Measurements from ENCODE around the gene PRR15. TPM values are rescaled to one million over a fixed set of nuclear protein-coding genes. Genes with fewer than 3 reads are reported as not detected.

Gene PRR15
- total and polyA plus RNA-seq, 3 experiments from 2014 or later, result not detected

GRCh38 chr7:29598137-29598536 lies 34.5 kb downstream of the PRR15 start:
- no peaks in the 10 kb centered on the region for H3K4me1 ChIP-seq (ENCODE audit: insufficient read depth, low read length)
- CTCF ChIA-PET, result no interaction called here

DNA sequence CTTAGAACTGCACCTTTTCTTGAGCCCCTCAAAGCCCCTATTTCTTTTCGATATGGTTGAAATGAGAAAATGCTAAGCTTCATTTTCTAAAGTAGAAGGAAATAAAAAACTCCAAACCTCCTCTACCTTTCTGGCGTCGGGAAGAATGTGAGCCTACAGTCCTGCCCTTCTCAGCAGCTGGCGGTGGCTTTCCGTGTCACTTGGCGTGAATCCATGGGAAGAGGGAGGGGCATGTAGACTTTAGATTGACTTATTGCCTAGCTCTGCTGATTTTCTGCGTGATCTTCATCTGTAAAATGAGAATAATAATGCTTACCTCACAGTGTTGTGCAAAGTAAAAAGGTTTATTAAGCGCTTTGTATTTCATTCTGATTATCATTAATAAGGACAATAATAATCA lies 35.0 kb downstream of the PRR15 start:
- H3K4me1 ChIP-seq (ENCODE audit: insufficient read depth, low read length), result no peaks in the 10 kb centered on the region
- no peaks in the 10 kb centered on the region for H3K9me3 ChIP-seq (ENCODE audit: low read length)
- H3K27me3 Mint-ChIP-seq, result peaks cover 8 to 27% of the 10 kb centered on the region in 2 donors
- H3K36me3 ChIP-seq (ENCODE audit: insufficient read depth, low read length), result no peaks in the 10 kb centered on the region
- H3K27ac Mint-ChIP-seq, result no peak overlapping the region
- H3K27me3 ChIP-seq (ENCODE audit: insufficient read depth, low read length, poor library complexity, severe bottlenecking), result no peaks in the 10 kb centered on the region
- no peak overlapping the region for H3K4me3 Mint-ChIP-seq
- no peaks in the 10 kb centered on the region for H3K36me3 Mint-ChIP-seq
- no peak overlapping the region for H3K4me3 ChIP-seq (ENCODE audit: low read length)
- H3K9me3 Mint-ChIP-seq, result no peaks in the 10 kb centered on the region
- POLR2A ChIA-PET, result no interaction called here
- CTCF ChIA-PET, result no interaction called here
- no peaks in the 10 kb centered on the region for H3K4me1 Mint-ChIP-seq
- no peak for DNase-seq
- no peak overlapping the region for H3K27ac ChIP-seq (ENCODE audit: low read depth, low read length)

More at GRCh38 chr7:29598137-29598536, 34.5 kb downstream of the PRR15 start:
- Histone ChIP-seq H3K36me3 (ENCODE audit: insufficient read depth, low read length) (no peaks in the 10 kb centered on the region), H3K4me3 (ENCODE audit: low read length) (no peak overlapping the region), H3K27me3 (ENCODE audit: insufficient read depth, low read length, poor library complexity, severe bottlenecking) (no peaks in the 10 kb centered on the region), H3K27ac (ENCODE audit: low read depth, low read length) (no peak overlapping the region), H3K9me3 (ENCODE audit: low read length) (no peaks in the 10 kb centered on the region)
- Mint-ChIP-seq H3K9me3 (no peaks in the 10 kb centered on the region), H3K4me1 (no peaks in the 10 kb centered on the region), H3K27ac (no peak overlapping the region), H3K4me3 (no peak overlapping the region), H3K27me3 (peaks cover 8 to 26% of the 10 kb centered on the region in 2 donors), H3K36me3 (no peaks in the 10 kb centered on the region)
- POLR2A ChIA-PET, result no interaction called here
- no peak for DNase-seq

- Histone ChIP-seq H3K27me3 (ENCODE audit: insufficient read depth, low read length, poor library complexity, severe bottlenecking) (no peaks in the 10 kb centered on the region), H3K4me3 (ENCODE audit: low read length) (no peak overlapping the region), H3K27ac (ENCODE audit: low read depth, low read length) (no peak overlapping the region), H3K36me3 (ENCODE audit: insufficient read depth, low read length) (no peaks in the 10 kb centered on the region), H3K4me1 (ENCODE audit: insufficient read depth, low read length) (no peaks in the 10 kb centered on the region), H3K9me3 (ENCODE audit: low read length) (no peaks in the 10 kb centered on the region)
- ChIA-PET CTCF (no interaction called here), POLR2A (no interaction called here)
- DNase-seq, result no peak
- H3K4me3 Mint-ChIP-seq, result no peak overlapping the region
- H3K4me1 Mint-ChIP-seq, result no peaks in the 10 kb centered on the region
- H3K27me3 Mint-ChIP-seq, result peaks cover 8 to 27% of the 10 kb centered on the region in 2 donors
- no peak overlapping the region for H3K27ac Mint-ChIP-seq
- H3K36me3 Mint-ChIP-seq, result no peaks in the 10 kb centered on the region
- H3K9me3 Mint-ChIP-seq, result no peaks in the 10 kb centered on the region
Measured at GRCh38 chr7:29599026-29599425, 35.4 kb downstream of the PRR15 start.

GRCh38 chr7:29600661-29601060 lies 37.0 kb downstream of the PRR15 start:
- ChIA-PET CTCF (no interaction called here), POLR2A (no interaction called here)
- Histone ChIP-seq H3K9me3 (ENCODE audit: low read length) (no peaks in the 10 kb centered on the region), H3K27me3 (ENCODE audit: insufficient read depth, low read length, poor library complexity, severe bottlenecking) (no peaks in the 10 kb centered on the region), H3K27ac (ENCODE audit: low read depth, low read length) (no peak overlapping the region), H3K4me1 (ENCODE audit: insufficient read depth, low read length) (no peaks in the 10 kb centered on the region), H3K4me3 (ENCODE audit: low read length) (no peak overlapping the region), H3K36me3 (ENCODE audit: insufficient read depth, low read length) (no peaks in the 10 kb centered on the region)
- no peaks in the 10 kb centered on the region for H3K36me3 Mint-ChIP-seq
- no peaks in the 10 kb centered on the region for H3K4me1 Mint-ChIP-seq
- H3K27me3 Mint-ChIP-seq, result peaks cover 10 to 28% of the 10 kb centered on the region in 2 donors
- H3K27ac Mint-ChIP-seq, result no peak overlapping the region
- no peak for DNase-seq
- H3K4me3 Mint-ChIP-seq, result no peak overlapping the region
- peaks cover 0 to 4% (median 0%) of the 10 kb centered on the region in 5 donors for H3K9me3 Mint-ChIP-seq

GRCh38 chr7:29604052-29604451 lies 40.4 kb downstream of the PRR15 start:
- ChIA-PET CTCF (interaction anchor here (0.9 kb wide), 1 partner anchor 9 kb away, joined by 4 read pairs; no protein-coding TSS in a partner anchor), POLR2A (no interaction called here)
- Histone ChIP-seq H3K36me3 (ENCODE audit: insufficient read depth, low read length) (no peaks in the 10 kb centered on the region), H3K27me3 (ENCODE audit: insufficient read depth, low read length, poor library complexity, severe bottlenecking) (no peaks in the 10 kb centered on the region), H3K9me3 (ENCODE audit: low read length) (no peaks in the 10 kb centered on the region), H3K4me1 (ENCODE audit: insufficient read depth, low read length) (no peaks in the 10 kb centered on the region), H3K27ac (ENCODE audit: low read depth, low read length) (no peak overlapping the region), H3K4me3 (ENCODE audit: low read length) (no peak overlapping the region)
- Mint-ChIP-seq H3K36me3 (no peaks in the 10 kb centered on the region), H3K4me3 (no peak overlapping the region), H3K9me3 (peaks cover 0 to 4% (median 0%) of the 10 kb centered on the region in 5 donors), H3K4me1 (no peaks in the 10 kb centered on the region), H3K27me3 (peaks cover 6 to 18% of the 10 kb centered on the region in 2 donors), H3K27ac (no peak overlapping the region)
- DNase-seq, result no peak

GRCh38 chr7:29604702-29605101 lies 41.1 kb downstream of the PRR15 start:
- H3K9me3 Mint-ChIP-seq, result peaks cover 0 to 4% (median 0%) of the 10 kb centered on the region in 5 donors
- ChIA-PET POLR2A (no interaction called here), CTCF (no interaction called here)
- H3K27me3 Mint-ChIP-seq, result peaks cover 4 to 25% of the 10 kb centered on the region in 2 donors
- no peaks in the 10 kb centered on the region for H3K4me1 Mint-ChIP-seq
- H3K27ac Mint-ChIP-seq, result no peak overlapping the region
- Histone ChIP-seq H3K27ac (ENCODE audit: low read depth, low read length) (no peak overlapping the region), H3K36me3 (ENCODE audit: insufficient read depth, low read length) (no peaks in the 10 kb centered on the region), H3K9me3 (ENCODE audit: low read length) (no peaks in the 10 kb centered on the region), H3K27me3 (ENCODE audit: insufficient read depth, low read length, poor library complexity, severe bottlenecking) (no peaks in the 10 kb centered on the region), H3K4me1 (ENCODE audit: insufficient read depth, low read length) (no peaks in the 10 kb centered on the region), H3K4me3 (ENCODE audit: low read length) (no peak overlapping the region)
- no peak for DNase-seq
- no peaks in the 10 kb centered on the region for H3K36me3 Mint-ChIP-seq
- no peak overlapping the region for H3K4me3 Mint-ChIP-seq

- Mint-ChIP-seq H3K4me3 (no peak overlapping the region), H3K36me3 (no peaks in the 10 kb centered on the region), H3K4me1 (no peaks in the 10 kb centered on the region), H3K27me3 (peaks cover 4 to 23% of the 10 kb centered on the region in 2 donors), H3K9me3 (peaks cover 0 to 4% (median 0%) of the 10 kb centered on the region in 5 donors), H3K27ac (no peak overlapping the region)
- H3K27ac ChIP-seq (ENCODE audit: low read depth, low read length), result no peak overlapping the region
- DNase-seq, result no peak
- POLR2A ChIA-PET, result no interaction called here
- H3K9me3 ChIP-seq (ENCODE audit: low read length), result no peaks in the 10 kb centered on the region
- H3K27me3 ChIP-seq (ENCODE audit: insufficient read depth, low read length, poor library complexity, severe bottlenecking), result no peaks in the 10 kb centered on the region
- H3K4me3 ChIP-seq (ENCODE audit: low read length), result no peak overlapping the region
- CTCF ChIA-PET, result no interaction called here
- H3K36me3 ChIP-seq (ENCODE audit: insufficient read depth, low read length), result no peaks in the 10 kb centered on the region
- H3K4me1 ChIP-seq (ENCODE audit: insufficient read depth, low read length), result no peaks in the 10 kb centered on the region
Measured at GRCh38 chr7:29605671-29606070, 42.0 kb downstream of the PRR15 start.

- Mint-ChIP-seq H3K36me3 (no peaks in the 10 kb centered on the region), H3K4me3 (no peak overlapping the region), H3K9me3 (peaks cover 0 to 4% (median 0%) of the 10 kb centered on the region in 5 donors), H3K4me1 (no peaks in the 10 kb centered on the region), H3K27me3 (peaks cover 4 to 21% of the 10 kb centered on the region in 2 donors), H3K27ac (no peak overlapping the region)
- Histone ChIP-seq H3K4me1 (ENCODE audit: insufficient read depth, low read length) (no peaks in the 10 kb centered on the region), H3K27me3 (ENCODE audit: insufficient read depth, low read length, poor library complexity, severe bottlenecking) (no peaks in the 10 kb centered on the region), H3K36me3 (ENCODE audit: insufficient read depth, low read length) (no peaks in the 10 kb centered on the region), H3K4me3 (ENCODE audit: low read length) (no peak overlapping the region), H3K9me3 (ENCODE audit: low read length) (no peaks in the 10 kb centered on the region), H3K27ac (ENCODE audit: low read depth, low read length) (no peak overlapping the region)
- no peak for DNase-seq
- POLR2A ChIA-PET, result no interaction called here
- CTCF ChIA-PET, result no interaction called here
Measured at GRCh38 chr7:29606287-29606721, 42.7 kb downstream of the PRR15 start.

DNA sequence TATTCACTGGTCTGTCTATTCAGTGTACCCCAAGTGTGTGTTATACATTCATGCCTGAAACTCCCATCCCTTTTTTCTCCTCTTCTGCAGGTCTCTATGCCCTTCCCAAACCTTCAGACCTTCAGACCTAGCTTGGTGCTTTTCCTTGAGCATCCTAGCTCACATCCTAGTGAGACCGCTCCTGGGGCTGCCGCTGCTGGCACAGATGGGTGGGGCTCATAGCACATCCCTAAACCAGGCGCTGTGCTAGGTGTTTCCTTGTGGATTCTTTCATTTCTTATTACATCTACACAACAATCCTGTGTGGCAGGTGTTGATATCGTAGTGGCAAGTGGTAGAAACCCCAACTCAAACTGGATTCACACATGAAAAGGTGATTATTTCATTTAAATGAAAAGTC lies 43.2 kb downstream of the PRR15 start:
- CTCF ChIA-PET, result no interaction called here
- H3K4me3 ChIP-seq (ENCODE audit: low read length), result no peak overlapping the region
- peaks cover 0 to 4% (median 0%) of the 10 kb centered on the region in 5 donors for H3K9me3 Mint-ChIP-seq
- H3K4me1 Mint-ChIP-seq, result no peaks in the 10 kb centered on the region
- H3K4me3 Mint-ChIP-seq, result no peak overlapping the region
- no peak for DNase-seq
- H3K4me1 ChIP-seq (ENCODE audit: insufficient read depth, low read length), result no peaks in the 10 kb centered on the region
- no peaks in the 10 kb centered on the region for H3K27me3 ChIP-seq (ENCODE audit: insufficient read depth, low read length, poor library complexity, severe bottlenecking)
- POLR2A ChIA-PET, result no interaction called here
- H3K36me3 Mint-ChIP-seq, result no peaks in the 10 kb centered on the region
- no peaks in the 10 kb centered on the region for H3K36me3 ChIP-seq (ENCODE audit: insufficient read depth, low read length)
- H3K9me3 ChIP-seq (ENCODE audit: low read length), result no peaks in the 10 kb centered on the region
- no peak overlapping the region for H3K27ac ChIP-seq (ENCODE audit: low read depth, low read length)
- no peak overlapping the region for H3K27ac Mint-ChIP-seq
- H3K27me3 Mint-ChIP-seq, result peaks cover 4 to 21% of the 10 kb centered on the region in 2 donors
